IMR-90 (cell line): ENCODE data around the gene RRP8. TPM values are rescaled to one million over a fixed set of nuclear protein-coding genes. Genes with fewer than 3 reads are reported as not detected.
A peak's percentile ranks its signal among the peaks of the same experiment; 100 is the strongest.

Source experiments
- ATAC-seq: fragments of 200-7000 bp; cut with Tn5 transposase; 2 replicates; pipeline ENCODE4 v1.9.1; 2020; ENCODE audit warnings: low read depth, mild to moderate bottlenecking, moderate library complexity
- BruUV-seq: library from RNA; stranded (reverse); fragments of 400-500 nt; replicated peaks from 2 replicates; lab custom pipeline; 2021; lab: Mats Ljungman, UMichigan
- CTCF ChIA-PET: fragments of 300-600 bp; formaldehyde crosslinking; extraction: SDS; loops from one replicate; lab custom pipeline; 2021; ENCODE audit warnings: antibody characterized with exemption; lab: Yijun Ruan, JAX
- POLR2A ChIA-PET: fragments of 300-600 bp; sonication (Branson Sonifier 250); formaldehyde crosslinking; loops from one replicate; lab custom pipeline; 2022; ENCODE audit warnings: antibody characterized with exemption; ENCODE audit not compliant: unreplicated experiment; lab: Charles Lee
- DNase-seq: peaks from one replicate; pipeline ENCODE4 v3.0.0; 2013
- H2AFZ ChIP-seq: replicated peaks from 2 replicates; pipeline ENCODE3; 2013; ENCODE audit warnings: low read length, mild to moderate bottlenecking; ENCODE audit not compliant: poor library complexity
- H2AK5ac ChIP-seq: 2 replicates; pipeline ENCODE4 v1.6.1; 2013; ENCODE audit warnings: low read depth, low read length, inconsistent platforms
- H2AK9ac ChIP-seq: replicated peaks from 2 replicates; pipeline ENCODE3; 2013; ENCODE audit warnings: mild to moderate bottlenecking, low read depth, low read length, moderate library complexity; ENCODE audit not compliant: poor library complexity
- H2BK120ac ChIP-seq: 2 replicates; pipeline ENCODE4 v1.6.1; 2013; ENCODE audit warnings: low read depth, low read length, inconsistent platforms
- H2BK15ac ChIP-seq: 3 replicates; pipeline ENCODE4 v1.6.1; 2013; ENCODE audit warnings: low read depth, low read length, inconsistent platforms
- H2BK20ac ChIP-seq: 2 replicates; pipeline ENCODE4 v1.6.1; 2013; ENCODE audit warnings: low read depth, mild to moderate bottlenecking, inconsistent platforms, low read length, moderate library complexity
- H2BK5ac ChIP-seq: 2 replicates; pipeline ENCODE4 v1.6.1; 2013; ENCODE audit warnings: mild to moderate bottlenecking, low read depth, low read length, inconsistent platforms; ENCODE audit not compliant: poor library complexity, severe bottlenecking
- H3K14ac ChIP-seq: replicated peaks from 2 replicates; pipeline ENCODE4 v1.6.1; 2013; ENCODE audit warnings: low read depth, low read length, inconsistent platforms
- H3K18ac ChIP-seq: 2 replicates; pipeline ENCODE4 v1.6.1; 2013; ENCODE audit warnings: low read depth, low read length, control low read depth
- H3K23ac ChIP-seq: 2 replicates; pipeline ENCODE4 v1.6.1; 2013; ENCODE audit warnings: low read depth, low read length, inconsistent platforms
- H3K27ac ChIP-seq: 2 replicates; pipeline ENCODE4 v1.5.1; 2013; ENCODE audit warnings: mild to moderate bottlenecking, control low read depth, low read length; ENCODE audit not compliant: insufficient read depth
- H3K27me3 ChIP-seq: 2 replicates; pipeline ENCODE4 v1.6.1; 2013; ENCODE audit warnings: low read length; ENCODE audit not compliant: control insufficient read depth, insufficient read depth
- H3K36me3 ChIP-seq: 2 replicates; pipeline ENCODE4 v1.6.1; 2013; ENCODE audit warnings: low read length, mixed read lengths; ENCODE audit not compliant: control insufficient read depth, insufficient read depth
- H3K4ac ChIP-seq: 2 replicates; pipeline ENCODE4 v1.6.1; 2013; ENCODE audit warnings: low read depth, low read length, inconsistent platforms
- H3K4me1 ChIP-seq: 2 replicates; pipeline ENCODE4 v1.6.1; 2013; ENCODE audit warnings: low read length, mixed read lengths; ENCODE audit not compliant: control insufficient read depth, insufficient read depth
- H3K4me2 ChIP-seq: 2 replicates; pipeline ENCODE4 v1.6.1; 2013; ENCODE audit warnings: low read depth, mild to moderate bottlenecking, control low read depth, low read length, moderate library complexity
- H3K4me3 ChIP-seq: 2 replicates; pipeline ENCODE4 v1.5.1; 2013; ENCODE audit warnings: low read depth, mild to moderate bottlenecking, control low read depth, low read length, moderate library complexity; ENCODE audit not compliant: insufficient read depth
- H3K56ac ChIP-seq: 2 replicates; pipeline ENCODE4 v1.6.1; 2013; ENCODE audit warnings: low read length, inconsistent platforms; ENCODE audit not compliant: insufficient read depth; ENCODE audit errors: extremely low read depth
- H3K79me1 ChIP-seq, 2 experiments: 2 replicates each; pipeline ENCODE4 v1.6.1; 2013; ENCODE audit warnings: low read length in 2 of 2, inconsistent platforms in 1 of 2, low read depth in 1 of 2
- H3K9ac ChIP-seq: 2 replicates; pipeline ENCODE4 v1.6.1; 2013; ENCODE audit warnings: low read depth, low read length, control low read depth
- H3K9me1 ChIP-seq: 2 replicates; pipeline ENCODE4 v1.6.1; 2013; ENCODE audit warnings: low read length, inconsistent platforms; ENCODE audit not compliant: insufficient read depth
- H3K9me3 ChIP-seq: 2 replicates; pipeline ENCODE4 v1.6.1; 2013; ENCODE audit warnings: low read length; ENCODE audit not compliant: control insufficient read depth, insufficient read depth
- H4K20me1 ChIP-seq: 2 replicates; pipeline ENCODE4 v1.6.1; 2013; ENCODE audit warnings: low read length, inconsistent platforms; ENCODE audit not compliant: insufficient read depth
- H4K5ac ChIP-seq: 2 replicates; pipeline ENCODE4 v1.6.1; 2013; ENCODE audit warnings: mild to moderate bottlenecking, low read depth, low read length, control low read depth
- H4K8ac ChIP-seq, 2 experiments: 2 replicates each; pipeline ENCODE4 v1.6.1; 2013; ENCODE audit warnings: low read depth in 2 of 2, low read length in 2 of 2, control low read depth in 1 of 2, inconsistent platforms in 1 of 2
- H4K91ac ChIP-seq: 2 replicates; pipeline ENCODE4 v1.6.1; 2013; ENCODE audit warnings: low read depth, low read length, inconsistent platforms; ENCODE audit not compliant: insufficient read depth
- BHLHE40 ChIP-seq: fragments of 150-350 bp; IDR thresholded peaks from 2 replicates; pipeline ENCODE4 v1.6.1; 2016; ENCODE audit warnings: mild to moderate bottlenecking, low read depth, low read length
- MXI1 ChIP-seq: IDR thresholded peaks from 2 replicates; pipeline ENCODE4 v1.6.1; 2012; ENCODE audit warnings: low read depth, mild to moderate bottlenecking, low read length, moderate library complexity, borderline replicate concordance
- WGBS, 2 experiments: methylation state at CpG; one replicate each; pipeline versions ENCODE4 v1.1.5 to v1.1.7; 2013; ENCODE audit warnings: missing lambda C conversion rate in 2 of 2; ENCODE audit not compliant: insufficient read length in 1 of 2; ENCODE audit errors: extremely low coverage in 2 of 2; 5-methylcytosine and 5-hydroxymethylcytosine counted together
- dilution Hi-C: fragments of 300-500 bp; cut with HindIII; formaldehyde crosslinking; loops from one replicate; pipeline ENCODE4 v1.14.3; 2018; ENCODE audit warnings: low sequenced_read_pairs; ENCODE audit not compliant: unreplicated experiment
- in situ Hi-C: fragments of 300-500 bp; cut with MboI; formaldehyde crosslinking; loops from 3 replicates; pipeline ENCODE4 v1.14.3; 2019; ENCODE audit warnings: low sequenced_read_pairs, inconsistent platforms, mixed read lengths
- intact Hi-C: fragments of 100-400 bp; cut with micrococcal nuclease; formaldehyde crosslinking; loops from 2 replicates; pipeline ENCODE4 v1.10.0; 2022
- polyA plus RNA-seq, 3 experiments: library from polyadenylated mRNA; depleted of rRNA; stranded (reverse); fragments of >200 nt; gene quantifications; 2 replicates each; pipeline ENCODE4 v1.2.3, GENCODE V29; 2012; ENCODE audit warnings: low replicate concordance in 1 of 3
- total RNA-seq: library from RNA; depleted of rRNA; stranded (reverse); fragments of >200 nt; gene quantifications from 2 replicates; pipeline ENCODE4 v1.2.3, GENCODE V29; 2012
- TF ChIP-seq, protein P1 (sequence below): fragments of 150-350 bp; IDR thresholded peaks from 2 replicates; pipeline ENCODE4 v1.6.1; 2016; ENCODE audit warnings: low read depth, mild to moderate bottlenecking, low read length, moderate library complexity, borderline replicate concordance

The RRP8 gene
- total and polyA plus RNA-seq, 2 of the 4 experiments (the other 2 are of a cell fraction) = 10.8 to 11.5 TPM

GRCh38 chr11:6637871-6638270 is 34.5 kb upstream of the RRP8 start:
- Histone ChIP-seq H2BK5ac (no peak overlapping the region), H2AFZ (no peak overlapping the region), H3K4me3 (no peak overlapping the region), H2BK20ac (no peak overlapping the region), H2AK9ac (peak overlapping the region; percentile 19), H3K9ac (no peak overlapping the region), H3K9me3 (no peaks in the 10 kb centered on the region), H4K91ac (no peak overlapping the region), H3K27ac (no peak overlapping the region), H3K23ac (no peak overlapping the region), H4K8ac (no peak overlapping the region), H4K5ac (no peak overlapping the region), H4K20me1 (peaks cover 4% of the 10 kb centered on the region; the same call in 1 of the 2 replicates), H3K27me3 (no peaks in the 10 kb centered on the region), H3K4me1 (peaks cover 10% of the 10 kb centered on the region), H3K4me2 (no peak overlapping the region), H3K56ac (no peak overlapping the region), H2BK15ac (no peak overlapping the region), H3K36me3 (peaks cover 31% of the 10 kb centered on the region), H3K4ac (no peak overlapping the region), H3K79me1 (no peaks in the 10 kb centered on the region; a peak in 1 of 4 replicates), H3K14ac (no peak overlapping the region), H3K18ac (no peak overlapping the region), H2BK120ac (no peak overlapping the region), H3K9me1 (no peaks in the 10 kb centered on the region; the same call in 1 of the 2 replicates), H2AK5ac (no peak overlapping the region)
- peak; percentile 85 for DNase-seq
- peak; percentile 94 for ATAC-seq
- CTCF ChIA-PET = interaction anchor here (1.1 kb wide), 1 partner anchor 45 kb away, joined by 3 read pairs; the partner anchor contains the start of gene MRPL17
- dilution Hi-C loops (no loop called here), intact Hi-C loops (no loop called here), in situ Hi-C loops (no loop called here)
- peak; percentile 61; the same call in 1 of the 2 replicates for TF ChIP-seq MXI1
- TF ChIP-seq, protein P1, sequence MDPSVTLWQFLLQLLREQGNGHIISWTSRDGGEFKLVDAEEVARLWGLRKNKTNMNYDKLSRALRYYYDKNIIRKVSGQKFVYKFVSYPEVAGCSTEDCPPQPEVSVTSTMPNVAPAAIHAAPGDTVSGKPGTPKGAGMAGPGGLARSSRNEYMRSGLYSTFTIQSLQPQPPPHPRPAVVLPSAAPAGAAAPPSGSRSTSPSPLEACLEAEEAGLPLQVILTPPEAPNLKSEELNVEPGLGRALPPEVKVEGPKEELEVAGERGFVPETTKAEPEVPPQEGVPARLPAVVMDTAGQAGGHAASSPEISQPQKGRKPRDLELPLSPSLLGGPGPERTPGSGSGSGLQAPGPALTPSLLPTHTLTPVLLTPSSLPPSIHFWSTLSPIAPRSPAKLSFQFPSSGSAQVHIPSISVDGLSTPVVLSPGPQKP = no peak
- TF ChIP-seq BHLHE40 = peak; percentile 21; the same call in 1 of the 2 replicates
- POLR2A ChIA-PET = no interaction called here
- no TSS peak for BruUV-seq
- WGBS, 2 experiments = no CpG with 5 or more reads among the region's 3 CpGs
